GM12874 (cell line): ENCODE data around the gene KRTAP6-2.

Experiments
- CTCF ChIP-seq: IDR thresholded peaks from 2 replicates; pipeline ENCODE4 v1.5.1; 2011; ENCODE audit warnings: low read depth, mild to moderate bottlenecking, control low read depth, low read length, moderate library complexity; ENCODE audit not compliant: insufficient read depth

KRTAP6-2 gene, protein sequence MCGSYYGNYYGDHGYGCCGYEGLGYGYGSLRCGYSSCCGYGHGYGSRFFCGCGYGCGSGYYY

GRCh38 chr21:30598802-30599201 is at the start of gene KRTAP6-2:
TSS of gene KRTAP6-2 (minus strand) at chr21:30598902. CDS start at chr21:30598874, 28 bp downstream.
- no peak for TF ChIP-seq CTCF

- no peak for TF ChIP-seq CTCF
Observed at GRCh38 chr21:30646904-30647414, 48.3 kb upstream of the KRTAP6-2 start.

GRCh38 chr21:30642564-30642963 is 43.9 kb upstream of the KRTAP6-2 start, which contains the start of gene KRTAP20-3:
TSS of gene KRTAP20-3 (plus strand) at chr21:30642864.
- TF ChIP-seq CTCF = no peak

DNA sequence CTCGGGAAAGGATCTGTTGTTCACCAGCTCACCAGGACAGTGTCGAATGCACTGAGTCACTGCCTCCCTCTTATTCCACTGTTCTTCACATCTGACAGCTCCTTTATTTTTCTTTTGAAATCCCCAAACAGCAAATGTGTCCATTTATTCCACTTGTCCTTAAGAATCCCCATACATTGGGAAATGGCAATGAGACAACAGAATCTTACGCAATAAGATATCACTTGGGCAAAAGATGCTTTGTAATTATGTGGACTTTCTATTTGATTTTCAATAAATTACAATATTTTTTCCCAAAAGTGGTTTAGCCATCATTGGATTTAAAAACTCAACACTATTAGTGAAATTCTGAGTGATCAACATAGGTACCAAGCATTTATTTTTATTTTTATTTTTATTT is 40.0 kb upstream of the KRTAP6-2 start:
- no peak for TF ChIP-seq CTCF

GRCh38 chr21:30634906-30635305 is 36.2 kb upstream of the KRTAP6-2 start, which contains the start of gene KRTAP20-2:
TSS of gene KRTAP20-2 (plus strand) at chr21:30635206. CDS start at chr21:30635264, 58 bp downstream.
- no peak for TF ChIP-seq CTCF

DNA sequence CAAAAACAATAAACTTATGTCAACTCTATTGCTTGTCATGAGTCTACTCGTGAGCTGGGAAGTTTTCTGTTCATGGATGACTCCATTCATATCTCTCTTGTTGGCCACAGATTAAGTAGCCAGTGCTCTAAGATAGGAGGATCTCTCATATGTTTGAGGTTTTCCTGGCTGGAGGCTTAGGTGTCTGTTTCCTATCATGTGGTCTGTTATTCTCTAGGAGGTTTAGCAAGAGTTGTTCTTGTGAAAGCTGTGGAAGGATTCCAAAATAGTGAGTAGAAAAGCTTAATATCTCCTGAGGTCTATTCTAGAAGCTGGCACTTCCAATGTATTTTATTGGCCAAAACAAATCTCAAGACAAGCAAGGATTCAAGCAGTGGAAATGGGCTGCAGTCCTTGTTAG is 30.5 kb upstream of the KRTAP6-2 start:
- TF ChIP-seq CTCF = no peak

- no peak for TF ChIP-seq CTCF
Observed at GRCh38 chr21:30628109-30628508, 29.4 kb upstream of the KRTAP6-2 start.
